A549 (cell line): Measurements from ENCODE around the gene CHM. TPM values are rescaled to one million over a fixed set of nuclear protein-coding genes. Genes with fewer than 3 reads are reported as not detected.
"Not testable (repeated sequence)": the region's sequence is repeated elsewhere in the genome, so short reads cannot be mapped to it uniquely, and the experiment has no call there.

Source experiments
- ATAC-seq, 2 experiments: fragments of 200-7000 bp in 1 of 2; fragments of >200 bp in 1 of 2; cut with Nextera tagmentation in 1 of 2; cut with Tn5 transposase in 1 of 2; 3 replicates each; pipeline versions ENCODE4 v1.8.0 to v1.9.1; 2018 to 2020; ENCODE audit warnings: mild to moderate bottlenecking in 1 of 2, moderate library complexity in 1 of 2
- CTCF ChIA-PET: fragments of 300-600 bp; sonication (Branson Sonifier 250); formaldehyde crosslinking; extraction: SDS; loops from one replicate; lab custom pipeline; 2021; ENCODE audit warnings: antibody characterized with exemption, inconsistent platforms; lab: Yijun Ruan, JAX
- POLR2A ChIA-PET: fragments of 350-600 bp; formaldehyde crosslinking; extraction: SDS; loops from one replicate; lab custom pipeline; 2021; ENCODE audit warnings: antibody characterized with exemption, inconsistent platforms; lab: Yijun Ruan, JAX
- DNase-seq, 2 experiments: peaks; one replicate each; pipeline versions ENCODE4 v3.0.0 to v3.0.0-alpha.2; 2011 to 2016; ENCODE audit warnings: low read depth in 1 of 2, low spot score in 1 of 2
- FAIRE-seq: peaks from 2 replicates; lab custom pipeline; 2011; peaks lifted over from hg19 to GRCh38; lab: Jason Lieb, UNC
- H3K27ac ChIP-seq, 2 experiments: fragments of >200 bp; sonication (Bioruptor Twin); formaldehyde crosslinking; 3 replicates each; pipeline ENCODE4 v1.5.1; 2016 to 2017
- H3K4me1 ChIP-seq: fragments of >200 bp; sonication (Bioruptor Twin); formaldehyde crosslinking; 3 replicates; pipeline ENCODE4 v1.6.1; 2016
- H3K4me2 ChIP-seq: fragments of >200 bp; sonication (Bioruptor Twin); formaldehyde crosslinking; 3 replicates; pipeline ENCODE4 v1.6.1; 2016
- H3K4me3 ChIP-seq: fragments of >200 bp; sonication (Bioruptor Twin); formaldehyde crosslinking; 3 replicates; pipeline ENCODE4 v1.5.1; 2016
- H3K9me3 ChIP-seq: fragments of >200 bp; sonication (Bioruptor Twin); formaldehyde crosslinking; 3 replicates; pipeline ENCODE4 v1.6.1; 2016
- CBX2 ChIP-seq: fragments of 200-600 bp; sonication (generic); IDR thresholded peaks from 2 replicates; pipeline ENCODE4 v1.6.1; 2016; ENCODE audit warnings: low read depth, mild to moderate bottlenecking, borderline replicate concordance
- CHD4 ChIP-seq: fragments of 200-600 bp; sonication (generic); IDR thresholded peaks from 2 replicates; pipeline ENCODE4 v1.6.1; 2016; ENCODE audit warnings: antibody characterized with exemption, mild to moderate bottlenecking, borderline replicate concordance
- EHMT2 ChIP-seq: fragments of 200-600 bp; sonication (generic); IDR thresholded peaks from 2 replicates; pipeline ENCODE4 v1.6.1; 2016; ENCODE audit warnings: antibody characterized with exemption, low read depth, mild to moderate bottlenecking, moderate library complexity
- HDAC2 ChIP-seq: fragments of 200-600 bp; sonication (generic); IDR thresholded peaks from 2 replicates; pipeline ENCODE4 v1.6.1; 2016
- HEYL ChIP-seq: fragments of 250-450 bp; sonication (Bioruptor Pico); IDR thresholded peaks from 2 replicates; pipeline ENCODE4 v1.8.0; 2021; ENCODE audit warnings: mild to moderate bottlenecking, moderate library complexity
- HOXA7 ChIP-seq: fragments of 250-450 bp; sonication (Bioruptor Pico); IDR thresholded peaks from 2 replicates; pipeline ENCODE4 v1.5.0; 2020; ENCODE audit warnings: mild to moderate bottlenecking, moderate library complexity
- JUN ChIP-seq, 2 experiments: fragments of >200 bp; sonication (Bioruptor Twin); formaldehyde crosslinking; IDR thresholded peaks; 2 replicates in 1 of 2; 3 replicates in 1 of 2; pipeline ENCODE4 v1.6.1; 2016 to 2017
- JUNB ChIP-seq: fragments of >200 bp; sonication (Bioruptor Twin); formaldehyde crosslinking; IDR thresholded peaks from 2 replicates; pipeline ENCODE4 v1.6.1; 2016
- KDM1A ChIP-seq: fragments of 200-600 bp; sonication (generic); IDR thresholded peaks from 2 replicates; pipeline ENCODE4 v1.6.1; 2016; ENCODE audit warnings: low read depth, mild to moderate bottlenecking
- KDM5A ChIP-seq: fragments of 200-600 bp; sonication (generic); IDR thresholded peaks from 2 replicates; pipeline ENCODE4 v1.6.1; 2016; ENCODE audit warnings: antibody characterized with exemption, mild to moderate bottlenecking
- NFE2L2 ChIP-seq: fragments of 150-350 bp; conservative IDR thresholded peaks from 2 replicates; pipeline ENCODE4 v1.6.1; 2014; ENCODE audit warnings: low read length
- PHF8 ChIP-seq: fragments of 200-600 bp; sonication (generic); IDR thresholded peaks from 2 replicates; pipeline ENCODE4 v1.6.1; 2016; ENCODE audit warnings: low read depth, mild to moderate bottlenecking, antibody characterized with exemption, moderate library complexity, borderline replicate concordance
- SMC3 ChIP-seq: fragments of >200 bp; sonication (Bioruptor Twin); formaldehyde crosslinking; IDR thresholded peaks from 3 replicates; pipeline ENCODE4 v1.6.1; 2018; ENCODE audit warnings: inconsistent platforms
- ZFP36 ChIP-seq: fragments of 450-650 bp; IDR thresholded peaks from 2 replicates; pipeline ENCODE4 v1.6.1; 2014; ENCODE audit warnings: borderline replicate concordance; ENCODE audit not compliant: partially characterized antibody
- ZNF302 ChIP-seq: fragments of 250-450 bp; sonication (Bioruptor Pico); IDR thresholded peaks from 2 replicates; pipeline ENCODE4 v1.9.0; 2021; ENCODE audit warnings: inconsistent platforms, mild to moderate bottlenecking, moderate library complexity
- WGBS: methylation state at CpG from one replicate; pipeline ENCODE4 v1.1.6; 2017; ENCODE audit errors: missing lambda C conversion rate; 5-methylcytosine and 5-hydroxymethylcytosine counted together
- polyA plus RNA-seq, 4 experiments: library from polyadenylated mRNA; depleted of rRNA in 3 of 4; stranded (reverse); fragments of >200 nt; fragmentation: RNase III in 1 of 4; extraction: RNeasy Plus Mini Kit Qiagen cat#74134 plus additional on column Dnase treatment in 1 of 4; gene quantifications; 2 replicates in 3 of 4; 3 replicates in 1 of 4; pipeline ENCODE4 v1.2.3, GENCODE V29; 2011 to 2017
- TF ChIP-seq, protein P1 (sequence below): IDR thresholded peaks from 2 replicates; pipeline ENCODE4 v1.6.1; 2012; ENCODE audit warnings: low read depth, borderline replicate concordance
- TF ChIP-seq, protein P2 (sequence below): fragments of 450-650 bp; IDR thresholded peaks from 2 replicates; pipeline ENCODE4 v1.6.1; 2014; ENCODE audit warnings: antibody characterized with exemption
- TF ChIP-seq, protein P3 (sequence below): fragments of >200 bp; sonication (Bioruptor Twin); formaldehyde crosslinking; IDR thresholded peaks from 2 replicates; pipeline ENCODE4 v1.6.1; 2016

Gene CHM
- polyA plus RNA-seq, 2 of the 4 experiments (the other 2 are of a cell fraction) = 13.9 to 23.7 TPM

DNA sequence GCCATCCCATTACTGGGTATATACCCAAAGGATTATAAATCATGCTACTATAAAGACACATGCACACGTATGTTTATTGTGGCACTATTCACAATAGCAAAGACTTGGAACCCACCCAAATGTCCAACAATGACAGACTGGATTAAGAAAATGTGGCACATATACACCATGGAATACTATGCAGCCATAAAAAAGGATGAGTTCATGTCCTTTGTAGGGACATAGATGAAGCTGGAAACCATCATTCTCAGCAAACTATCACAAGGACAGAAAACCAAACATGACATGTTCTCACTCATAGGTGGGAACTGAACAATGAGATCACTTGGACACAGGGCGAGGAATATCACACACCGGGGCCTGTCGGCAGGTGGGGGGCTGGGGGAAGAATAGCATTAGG lies 39.5 kb downstream of the CHM start:
- DNase-seq, H3K9me3 ChIP-seq, H3K4me1 ChIP-seq, POLR2A ChIA-PET, ATAC-seq, H3K4me3 ChIP-seq, H3K27ac ChIP-seq, H3K4me2 ChIP-seq, CTCF ChIA-PET, FAIRE-seq: not testable (repeated sequence)
- 95% methylated on average over 4 of the region's 4 CpGs for WGBS

DNA sequence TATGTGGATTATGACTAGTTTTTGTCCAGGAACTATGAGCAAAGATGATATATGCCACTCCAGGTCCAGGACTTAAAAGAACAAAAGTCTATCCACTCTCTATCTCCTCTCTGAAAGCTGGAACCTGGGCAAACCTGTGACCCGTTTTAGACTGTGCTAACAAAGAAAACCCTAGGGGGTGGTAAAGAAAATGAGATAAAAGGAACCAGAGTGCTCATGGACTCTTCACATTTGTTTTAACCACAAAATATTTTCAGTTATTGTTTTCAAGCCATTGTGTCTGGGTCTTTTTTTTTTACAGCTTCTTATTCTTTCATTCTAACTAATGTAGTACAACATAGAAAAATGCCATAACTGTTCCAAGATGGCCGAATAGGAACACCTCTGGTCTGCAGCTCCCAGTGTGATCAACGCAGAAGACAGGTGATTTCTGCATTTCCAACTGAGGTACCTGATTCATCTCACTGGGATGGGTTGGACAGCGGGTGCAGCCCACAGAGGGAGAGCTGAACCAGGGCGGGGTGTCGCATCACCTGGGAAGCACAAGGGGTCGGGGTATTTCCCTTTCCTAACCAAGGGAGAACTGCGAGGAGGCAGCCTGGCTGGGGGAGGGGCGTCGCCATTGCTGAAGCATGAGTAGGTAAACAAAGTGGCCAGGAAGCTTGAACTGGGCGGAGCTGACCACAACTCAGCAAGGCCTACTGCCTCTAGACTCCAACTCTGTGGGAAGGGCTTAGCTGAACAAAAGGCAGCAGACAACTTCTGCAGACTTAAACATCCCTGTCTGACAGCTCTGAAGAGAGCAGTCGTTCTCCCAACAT lies 45.1 kb downstream of the CHM start:
- Histone ChIP-seq H3K4me3 (no peak overlapping the region), H3K4me1 (peaks cover 8% of the 10 kb centered on the region), H3K27ac (no peak overlapping the region), H3K9me3 (no peaks in the 10 kb centered on the region), H3K4me2 (peak overlapping the region; percentile 8; the same call in 2 of the 3 replicates)
- FAIRE-seq (no peak), DNase-seq (peak in 1 of 2 experiments; percentile 28), ATAC-seq (no peak)
- WGBS = 67% methylated on average over 10 of the region's 12 CpGs
- CTCF ChIA-PET = interaction anchor here (1.1 kb wide), 1 partner anchor 10 kb away, joined by 3 read pairs; no protein-coding TSS in a partner anchor
- POLR2A ChIA-PET = no interaction called here
- TF ChIP-seq HOXA7 (CRISPR knock-in tag) (no peak), JUN (IDR thresholded peaks at IDR 0.05) (no peak), NFE2L2 (no peak), CBX2 (no peak), SMC3 (no peak), HEYL (CRISPR knock-in tag) (no peak), KDM1A (no peak), HDAC2 (no peak), KDM5A (no peak)
- TF ChIP-seq, protein P1, sequence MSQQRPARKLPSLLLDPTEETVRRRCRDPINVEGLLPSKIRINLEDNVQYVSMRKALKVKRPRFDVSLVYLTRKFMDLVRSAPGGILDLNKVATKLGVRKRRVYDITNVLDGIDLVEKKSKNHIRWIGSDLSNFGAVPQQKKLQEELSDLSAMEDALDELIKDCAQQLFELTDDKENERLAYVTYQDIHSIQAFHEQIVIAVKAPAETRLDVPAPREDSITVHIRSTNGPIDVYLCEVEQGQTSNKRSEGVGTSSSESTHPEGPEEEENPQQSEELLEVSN = no peak

DNA sequence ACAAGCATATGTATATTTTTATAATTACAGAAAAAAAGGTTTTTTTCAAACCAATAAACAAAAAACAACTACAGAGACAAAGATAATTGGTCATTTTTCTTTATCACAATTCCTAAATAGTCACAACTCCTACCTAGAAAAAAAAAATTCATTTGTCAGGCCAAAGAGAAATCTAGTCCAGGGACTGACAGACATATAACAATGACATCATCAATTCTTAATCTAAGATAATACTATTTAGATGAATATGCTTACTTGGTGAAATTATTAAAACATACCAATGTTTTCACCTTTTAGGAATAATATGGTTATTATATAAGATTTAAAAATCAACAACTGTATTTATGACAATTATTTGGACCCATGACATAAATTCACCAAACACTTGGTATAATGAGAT lies 48.4 kb downstream of the CHM start:
- FAIRE-seq = no peak

DNA sequence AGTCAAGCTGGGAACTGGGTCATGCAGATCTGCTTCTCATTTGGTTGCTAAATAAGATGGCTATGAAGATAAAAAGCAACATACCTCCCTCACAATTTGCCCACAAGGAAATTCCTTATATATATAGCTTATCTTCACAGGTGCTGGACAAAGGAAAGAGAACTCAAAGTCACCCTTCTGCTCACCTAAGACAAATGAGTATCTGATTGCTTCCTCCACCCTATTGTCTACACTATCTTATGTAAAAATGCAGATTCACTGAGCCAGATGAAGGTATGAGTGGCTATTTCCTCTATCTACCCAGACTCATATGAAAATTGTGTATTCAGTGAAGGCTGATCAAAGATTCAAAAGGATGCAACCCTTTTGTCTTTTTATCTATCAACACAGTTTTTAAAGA lies 50.8 kb downstream of the CHM start:
- POLR2A ChIA-PET = no interaction called here
- ATAC-seq = no peak

More for the DNA sequence above, 48.4 kb downstream of the CHM start:
- Histone ChIP-seq H3K4me2 (no peak overlapping the region), H3K27ac (no peak overlapping the region), H3K9me3 (no peaks in the 10 kb centered on the region), H3K4me3 (no peak overlapping the region), H3K4me1 (peaks cover 18% of the 10 kb centered on the region)
- ChIA-PET CTCF (no interaction called here), POLR2A (no interaction called here)
- ATAC-seq (no peak), DNase-seq (no peak)
- TF ChIP-seq CHD4 = no peak
- TF ChIP-seq ZNF302 = no peak
- no peak for TF ChIP-seq PHF8
- TF ChIP-seq, protein P2, sequence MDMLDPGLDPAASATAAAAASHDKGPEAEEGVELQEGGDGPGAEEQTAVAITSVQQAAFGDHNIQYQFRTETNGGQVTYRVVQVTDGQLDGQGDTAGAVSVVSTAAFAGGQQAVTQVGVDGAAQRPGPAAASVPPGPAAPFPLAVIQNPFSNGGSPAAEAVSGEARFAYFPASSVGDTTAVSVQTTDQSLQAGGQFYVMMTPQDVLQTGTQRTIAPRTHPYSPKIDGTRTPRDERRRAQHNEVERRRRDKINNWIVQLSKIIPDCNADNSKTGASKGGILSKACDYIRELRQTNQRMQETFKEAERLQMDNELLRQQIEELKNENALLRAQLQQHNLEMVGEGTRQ = no peak
- no peak for TF ChIP-seq EHMT2
- no peak for TF ChIP-seq ZFP36
- no peak for TF ChIP-seq JUNB

More for the DNA sequence above, 50.8 kb downstream of the CHM start:
- TF ChIP-seq HOXA7 (CRISPR knock-in tag) = no peak
- TF ChIP-seq, protein P3, sequence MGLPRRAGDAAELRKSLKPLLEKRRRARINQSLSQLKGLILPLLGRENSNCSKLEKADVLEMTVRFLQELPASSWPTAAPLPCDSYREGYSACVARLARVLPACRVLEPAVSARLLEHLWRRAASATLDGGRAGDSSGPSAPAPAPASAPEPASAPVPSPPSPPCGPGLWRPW = no peak
- no peaks in the 10 kb centered on the region for H3K9me3 ChIP-seq
- DNase-seq (no peak), FAIRE-seq (no peak)
- no peak overlapping the region for H3K27ac ChIP-seq
- CTCF ChIA-PET = no interaction called here
- no peak overlapping the region for H3K4me3 ChIP-seq
- H3K4me2 ChIP-seq = no peak overlapping the region
- H3K4me1 ChIP-seq = peaks cover 27% of the 10 kb centered on the region
